ENCODE data around the gene ZNF41.

The ZNF41 gene

DNA sequence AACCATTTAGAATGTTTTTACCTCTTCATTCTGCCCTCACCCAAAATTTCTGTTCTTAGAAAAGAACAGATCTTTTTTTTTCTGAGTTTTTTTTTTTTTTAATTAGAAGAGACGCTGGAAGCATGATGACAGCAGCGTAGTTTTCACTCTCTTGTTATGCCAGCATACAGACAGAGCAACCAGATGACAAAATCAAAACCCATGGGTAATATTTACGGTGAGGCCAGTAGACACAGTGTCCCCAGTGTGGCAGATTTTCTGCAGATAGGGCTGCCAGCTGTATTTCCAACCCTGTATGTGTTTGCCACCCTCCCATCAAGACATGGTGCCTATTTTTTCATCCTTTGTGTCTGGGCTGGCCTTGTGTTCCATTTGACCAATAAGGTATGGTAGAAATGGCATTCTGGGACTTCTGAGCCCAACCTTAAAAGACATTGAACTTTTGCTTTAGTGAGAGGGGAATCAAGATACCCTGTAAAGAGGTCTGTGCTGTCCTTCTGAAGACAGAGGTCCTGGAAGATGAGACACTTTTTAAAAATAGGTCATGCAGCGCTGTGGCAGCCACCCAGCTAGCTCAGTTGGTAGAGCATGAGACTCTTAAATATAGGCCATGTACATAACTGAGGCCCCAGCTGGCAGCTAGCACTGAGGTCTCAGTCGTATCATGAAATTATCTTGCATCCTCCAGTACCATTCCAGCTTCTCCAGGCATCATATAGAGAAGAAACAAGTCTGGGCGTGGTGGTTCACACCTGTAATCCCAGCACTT, 6.7 kb upstream of the ZNF41 start:
- DNase-seq, result no peak

- DNase-seq, result no peak
Observed at GRCh38 chrX:47484885-47485284, 1.9 kb upstream of the ZNF41 start.

DNA sequence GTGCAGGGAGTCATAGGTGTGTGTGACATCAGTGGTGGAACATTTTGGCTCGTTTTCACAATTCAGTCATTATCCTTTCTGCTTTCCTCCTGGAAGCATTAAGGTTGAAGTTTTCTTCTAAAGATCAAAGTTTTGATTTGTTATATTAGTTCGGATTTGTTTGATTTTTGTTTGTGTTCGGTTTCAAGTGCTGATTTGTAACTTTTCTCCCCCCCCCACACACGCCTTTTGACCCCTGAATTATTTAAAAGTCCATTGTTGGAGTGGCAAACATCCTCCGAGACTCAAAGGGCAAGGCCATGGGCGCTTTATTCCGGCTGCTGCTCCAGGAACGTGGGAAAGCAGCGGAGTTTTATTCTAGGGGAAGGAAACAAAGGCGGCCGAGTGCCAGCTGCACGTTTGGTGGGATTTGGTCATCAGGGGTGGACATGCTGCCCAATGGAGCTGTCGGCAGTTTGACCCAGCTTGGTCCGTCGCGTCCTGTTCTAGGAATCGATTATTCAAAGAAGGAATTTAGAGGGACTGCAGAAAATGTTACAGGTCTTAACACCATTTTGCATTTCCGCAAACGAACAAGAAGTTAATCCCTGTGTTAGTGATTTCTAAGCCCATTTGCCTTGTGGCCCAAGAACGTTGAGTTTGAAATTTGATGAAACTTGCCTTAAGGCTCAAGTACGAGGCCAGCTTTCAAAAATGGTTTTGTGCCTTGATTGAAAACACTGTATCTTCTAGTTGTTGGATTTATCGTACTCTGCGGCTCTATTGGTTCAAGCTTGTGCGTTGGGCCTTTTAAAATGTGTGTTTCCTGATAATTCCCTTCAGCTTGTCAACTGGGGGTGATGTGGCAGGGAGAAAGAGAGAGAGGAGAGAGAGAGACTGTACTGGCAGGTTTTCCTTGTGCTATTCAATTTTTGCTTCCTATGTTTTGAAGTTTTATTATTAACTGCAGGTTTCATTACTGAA, 565 bp upstream of the ZNF41 start:
- peak; percentile 44 for DNase-seq

DNA sequence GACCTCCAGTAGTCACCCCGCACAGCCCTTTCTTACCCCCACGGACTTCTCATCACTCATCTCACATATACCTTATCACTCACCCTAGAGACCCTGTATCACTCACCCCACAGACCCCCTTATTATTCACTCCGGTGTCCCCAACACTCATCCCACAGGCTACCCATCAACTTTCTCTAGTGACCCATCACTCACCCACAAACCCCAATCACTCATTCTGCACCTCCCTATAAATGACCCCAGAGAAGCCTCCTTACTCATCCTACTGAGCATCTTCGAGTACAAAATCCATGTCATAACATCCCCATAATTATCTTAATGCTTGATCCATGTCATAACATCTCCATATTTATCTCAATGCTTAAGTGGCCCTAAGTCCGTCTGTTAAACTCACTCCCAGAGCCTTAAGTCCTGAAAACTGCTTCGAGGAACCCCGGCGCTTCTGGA, 934 bp downstream of the ZNF41 start:
- DNase-seq, result no peak

DNA sequence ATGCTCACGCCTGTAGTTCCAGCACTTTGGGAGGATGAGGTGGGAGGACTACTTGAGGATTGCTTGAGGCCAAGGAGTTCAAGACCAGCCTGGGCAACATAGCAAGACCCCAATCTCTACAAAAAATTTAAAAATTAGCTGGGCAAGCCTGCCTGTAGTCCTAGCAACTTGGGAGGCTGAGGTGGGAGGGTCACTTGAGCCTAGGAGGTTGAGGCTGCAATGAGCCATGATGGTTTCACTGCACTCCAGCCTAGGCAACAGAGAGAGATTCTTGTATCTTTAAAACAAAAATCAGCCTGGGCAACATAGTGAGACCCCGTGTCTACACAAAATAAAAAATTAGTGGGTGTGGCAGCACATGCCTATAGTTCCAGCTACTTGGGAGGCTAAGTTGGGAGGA, 1.9 kb downstream of the ZNF41 start:
- no peak for DNase-seq

- DNase-seq, result no peak
Observed at GRCh38 chrX:47480576-47480975, 2.4 kb downstream of the ZNF41 start.

DNA sequence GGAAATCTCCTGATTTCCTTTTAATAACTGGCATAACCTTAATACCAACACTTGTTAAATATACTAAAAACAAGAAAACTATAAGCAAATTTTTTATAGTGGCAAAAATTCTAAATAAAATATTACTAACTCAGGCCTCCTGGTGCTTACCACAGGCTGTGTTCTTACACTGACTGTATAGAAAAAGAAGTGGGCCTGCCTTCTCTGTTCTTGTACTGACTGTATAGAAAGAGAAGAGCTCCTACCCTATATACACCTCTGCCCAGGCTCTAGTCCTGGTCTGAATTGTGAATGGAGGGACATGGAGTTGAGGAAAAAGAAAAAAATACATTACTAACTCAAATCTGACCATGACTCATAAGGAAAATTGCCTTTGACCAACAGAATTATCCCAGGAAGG, 7.5 kb downstream of the ZNF41 start:
- DNase-seq, result no peak

- no peak for DNase-seq
Observed at GRCh38 chrX:47467106-47467505, 15.9 kb downstream of the ZNF41 start.

GRCh38 chrX:47460561-47460960, 22.5 kb downstream of the ZNF41 start:
- no peak for DNase-seq

DNA sequence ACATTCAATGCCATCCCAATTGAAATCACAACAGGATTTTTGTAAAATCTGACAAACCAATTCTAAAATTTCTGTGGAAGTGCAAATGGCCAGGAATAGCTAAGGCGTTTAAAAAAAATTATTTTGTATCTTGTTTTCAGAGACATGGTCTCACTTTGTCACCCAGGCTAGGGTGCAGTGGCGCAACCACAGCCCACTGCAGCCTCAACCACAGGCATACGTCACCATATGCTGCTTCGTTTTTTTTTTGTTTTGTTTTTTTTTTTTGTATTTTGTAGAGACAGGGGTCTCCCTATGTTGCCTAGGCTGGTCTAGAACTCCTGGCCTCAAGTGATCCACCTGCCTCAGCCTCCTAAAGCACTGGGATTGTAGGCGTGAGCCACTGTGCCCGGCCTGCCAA, 24.5 kb downstream of the ZNF41 start:
- no peak for DNase-seq

DNA sequence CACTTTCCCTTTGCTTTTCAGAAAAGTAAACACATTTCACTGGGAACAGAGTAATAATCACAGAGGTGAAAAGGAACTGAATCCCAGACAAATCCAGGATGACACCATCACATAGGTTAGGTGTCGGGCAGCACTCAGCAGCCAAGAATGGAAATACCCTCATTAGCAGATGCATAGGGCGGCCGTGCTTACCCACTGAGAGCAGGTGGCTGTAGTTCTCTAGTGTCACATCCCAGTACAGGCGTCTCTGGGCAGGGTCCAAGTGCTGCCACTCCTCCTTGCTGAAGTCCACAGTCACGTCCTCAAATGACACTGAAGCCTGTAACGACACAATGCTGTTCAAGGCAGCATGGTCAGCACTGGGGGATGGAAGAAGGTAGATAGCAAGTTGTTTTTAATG, 26.9 kb downstream of the ZNF41 start:
- no peak for DNase-seq

- no peak for DNase-seq
Observed at GRCh38 chrX:47452112-47452511, 30.9 kb downstream of the ZNF41 start.

GRCh38 chrX:47448165-47448806, 34.7 kb downstream of the ZNF41 start:
- DNase-seq, result no peak

- no peak for DNase-seq
Observed at GRCh38 chrX:47447607-47448006, 35.4 kb downstream of the ZNF41 start.

DNA sequence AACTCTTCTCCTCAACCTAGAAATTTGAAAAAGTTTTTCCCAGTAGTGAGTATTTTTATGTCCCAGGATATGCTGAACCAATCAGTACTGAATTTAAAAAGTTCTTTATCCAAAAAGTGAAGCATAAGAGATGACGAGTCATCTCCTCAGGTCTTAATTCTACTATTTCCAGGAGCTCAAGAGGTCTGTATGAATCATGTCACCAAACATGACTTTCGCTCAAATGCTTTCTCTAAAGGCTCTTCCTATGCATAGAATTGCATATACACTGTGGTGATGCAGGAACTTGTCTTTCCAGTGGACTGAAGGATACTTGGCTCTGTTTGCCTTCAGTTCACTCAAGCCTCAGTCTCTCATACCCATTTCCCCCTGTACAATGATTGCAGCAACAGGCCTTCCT, 36.1 kb downstream of the ZNF41 start:
- no peak for DNase-seq

- DNase-seq, result no peak
Observed at GRCh38 chrX:47446431-47446830, 36.6 kb downstream of the ZNF41 start.

DNA sequence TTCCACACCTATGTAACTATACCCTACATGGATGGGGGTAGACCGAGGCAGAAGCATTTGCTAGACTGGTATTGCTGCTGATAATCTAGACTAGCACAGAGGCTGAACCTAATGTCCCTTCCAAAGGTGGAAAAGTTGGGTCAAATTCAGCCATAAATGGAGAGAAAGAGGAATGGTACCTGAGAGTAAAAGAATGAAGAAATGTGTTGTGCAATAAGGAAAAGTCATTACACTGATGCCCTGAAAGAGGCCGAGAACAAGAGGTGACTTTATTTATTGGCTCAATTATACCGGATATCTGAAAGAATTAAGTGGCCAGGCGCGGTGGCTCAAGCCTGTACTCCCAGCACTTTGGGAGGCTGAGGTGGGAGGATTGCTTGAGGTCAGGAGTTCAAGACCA, 52.1 kb downstream of the ZNF41 start:
- DNase-seq, result no peak

GRCh38 chrX:47422444-47422843, 60.6 kb downstream of the ZNF41 start:
- DNase-seq, result no peak

- no peak for DNase-seq
Observed at GRCh38 chrX:47420962-47421361, 62.1 kb downstream of the ZNF41 start.

DNA sequence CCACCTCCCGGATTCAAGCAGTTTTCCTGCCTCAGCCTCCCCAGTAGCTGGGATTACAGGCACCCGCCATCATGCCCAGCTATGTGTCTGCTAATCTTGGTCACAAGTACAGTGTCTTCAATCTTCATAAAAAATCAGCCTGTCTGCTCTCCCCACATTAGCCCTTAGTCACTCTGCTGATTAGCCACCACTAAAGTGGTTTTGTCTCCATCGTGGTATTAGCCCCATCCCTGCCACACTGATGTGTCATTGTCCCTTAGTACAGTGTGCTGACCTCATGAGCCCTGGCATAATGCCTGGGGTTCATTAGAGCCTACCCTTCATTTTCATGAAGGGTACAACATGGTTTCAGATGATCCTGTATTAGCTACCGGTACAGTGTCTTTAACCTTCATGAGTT, 62.8 kb downstream of the ZNF41 start:
- peak; percentile 28 for DNase-seq

DNA sequence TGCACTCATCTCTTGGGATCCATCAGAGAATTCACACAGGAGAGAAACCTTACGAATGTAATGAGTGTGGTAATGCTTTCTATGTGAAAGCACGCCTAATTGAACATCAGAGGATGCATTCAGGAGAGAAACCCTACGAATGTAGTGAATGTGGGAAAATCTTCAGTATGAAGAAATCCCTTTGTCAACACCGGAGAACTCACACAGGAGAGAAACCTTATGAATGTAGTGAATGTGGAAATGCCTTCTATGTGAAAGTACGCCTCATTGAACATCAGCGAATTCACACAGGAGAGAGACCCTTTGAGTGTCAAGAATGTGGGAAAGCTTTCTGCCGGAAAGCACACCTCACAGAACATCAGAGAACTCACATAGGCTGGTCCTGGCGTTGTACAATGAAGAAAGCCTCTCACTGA, 69.8 kb downstream of the ZNF41 start:
- no peak for DNase-seq

Data from hematopoietic multipotent progenitor cell treated with erythropoietin and hydrocortisone succinate and interleukin-3 and kit ligand, for 6 days (in vitro differentiated cells).